Stimulated activated effector memory CD8-positive, alpha-beta T cell treated with anti-CD3 and anti-CD28 coated beads, Interleukin-12 subunit alpha, Interleukin-12 subunit beta, amount 100 ng/mL, for 72 hours (primary cell): ENCODE data around the gene ARID4B.
"Not testable (repeated sequence)": the region's sequence is repeated elsewhere in the genome, so short reads cannot be mapped to it uniquely, and the experiment has no call there.

Source experiments
- ATAC-seq: fragments of 150-1000 bp; cut with Tn5 transposase; 2 replicates; pipeline ENCODE4 v1.10.0; 2021
- DNase-seq, 2 donors: peaks; one replicate each; pipeline ENCODE4 v3.0.0; 2021 to 2022; ENCODE audit warnings: low spot score in 2 of 2
- H3K27ac Mint-ChIP-seq: one replicate; pipeline ENCODE4 v1.8.0; 2022; ENCODE audit warnings: mild to moderate bottlenecking, mixed read lengths
- H3K36me3 Mint-ChIP-seq: one replicate; pipeline ENCODE4 v1.8.0; 2022; ENCODE audit warnings: mild to moderate bottlenecking, mixed read lengths
- H3K4me1 Mint-ChIP-seq: one replicate; pipeline ENCODE4 v1.8.0; 2022; ENCODE audit warnings: mixed read lengths
- H3K4me3 Mint-ChIP-seq: one replicate; pipeline ENCODE4 v1.8.0; 2022; ENCODE audit warnings: mild to moderate bottlenecking, mixed read lengths
- H3K9me3 Mint-ChIP-seq: one replicate; pipeline ENCODE4 v1.8.0; 2022; ENCODE audit warnings: mixed read lengths

Gene ARID4B

GRCh38 chr1:235253219-235253962, 74.6 kb downstream of the ARID4B start:
- Mint-ChIP-seq H3K9me3 (no peaks in the 10 kb centered on the region), H3K4me1 (peaks cover 8% of the 10 kb centered on the region), H3K4me3 (no peak overlapping the region), H3K36me3 (peaks cover 75% of the 10 kb centered on the region), H3K27ac (peak overlapping the region; percentile 30)
- DNase-seq (peak; percentile 22 to 68), ATAC-seq (peak; percentile 88)

- Mint-ChIP-seq H3K27ac (peak overlapping the region; percentile 3), H3K4me3 (no peak overlapping the region), H3K36me3 (peaks cover 81% of the 10 kb centered on the region), H3K9me3 (no peaks in the 10 kb centered on the region), H3K4me1 (peaks cover 14% of the 10 kb centered on the region)
- ATAC-seq = no peak
- no peak for DNase-seq
Observed at GRCh38 chr1:235250430-235250829, 77.5 kb downstream of the ARID4B start.

DNA sequence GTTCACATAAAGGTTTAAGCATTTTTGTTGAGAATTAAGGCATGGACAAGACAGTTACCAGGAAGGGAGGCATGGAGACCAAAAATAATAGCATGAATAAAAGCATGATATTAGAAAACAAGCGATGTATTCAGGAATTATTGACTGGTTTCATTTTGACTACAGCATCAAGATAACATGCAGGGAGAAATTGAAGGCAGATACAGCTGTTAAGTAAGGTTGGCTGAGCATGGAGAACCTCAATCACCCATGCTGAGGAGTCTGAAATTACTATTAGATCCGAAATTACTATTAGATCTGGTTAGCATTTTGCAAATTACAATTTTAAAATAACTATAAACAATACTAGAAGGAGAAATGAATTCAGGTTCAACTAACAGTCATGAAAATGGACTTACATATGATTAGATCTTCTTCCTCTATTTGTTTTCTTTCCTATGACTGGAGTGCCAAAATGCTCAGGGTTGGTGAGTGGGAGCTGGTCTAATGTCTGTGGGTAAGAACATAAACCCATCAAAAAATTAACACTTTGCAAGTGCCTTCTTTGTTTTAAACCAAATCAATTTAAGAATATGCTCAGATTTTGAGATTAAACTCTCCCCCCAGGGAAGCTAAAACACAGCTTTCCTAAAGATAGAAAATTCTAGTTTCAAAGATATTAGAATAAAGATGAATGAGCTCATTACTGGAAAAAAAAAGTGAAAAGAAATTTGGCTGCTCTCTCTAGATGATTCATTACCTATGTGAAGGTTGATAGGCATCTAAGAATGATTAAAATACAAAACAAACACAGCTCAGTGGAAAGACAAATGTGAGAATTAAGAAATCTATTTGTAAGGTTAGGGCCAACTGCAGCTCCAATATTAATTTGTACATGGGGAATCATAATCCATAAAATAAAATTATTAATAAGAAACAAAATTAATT, 81.7 kb downstream of the ARID4B start:
- peaks cover 26% of the 10 kb centered on the region for H3K4me1 Mint-ChIP-seq
- no peak overlapping the region for H3K4me3 Mint-ChIP-seq
- no peaks in the 10 kb centered on the region for H3K9me3 Mint-ChIP-seq
- peaks cover 86% of the 10 kb centered on the region for H3K36me3 Mint-ChIP-seq
- peak overlapping the region; percentile 60 for H3K27ac Mint-ChIP-seq
- DNase-seq (no peak), ATAC-seq (peak; percentile 44)

- H3K4me3 Mint-ChIP-seq = no peak overlapping the region
Observed at GRCh38 chr1:235244974-235245592, 82.9 kb downstream of the ARID4B start.

DNA sequence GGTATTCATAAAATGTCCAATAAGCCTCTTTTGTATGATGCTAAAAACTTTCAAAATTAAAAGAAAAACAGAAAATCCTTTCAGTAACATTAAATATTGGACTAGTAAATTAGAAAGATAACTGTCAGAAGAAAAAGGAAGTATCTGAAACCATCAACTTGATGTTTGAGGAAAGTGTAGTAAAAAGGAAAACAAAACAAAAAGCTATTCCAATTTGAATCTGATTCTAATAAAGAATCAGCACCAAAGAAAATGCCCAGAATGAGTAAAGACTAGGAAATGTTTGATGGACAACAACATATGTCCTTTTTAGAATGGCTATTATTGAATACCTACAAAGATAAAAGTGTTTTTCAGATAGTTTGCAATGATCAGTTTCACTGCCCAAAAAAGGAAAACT, 87.0 kb downstream of the ARID4B start:
- DNase-seq (no peak), ATAC-seq (no peak)
- Mint-ChIP-seq H3K27ac (no peak overlapping the region), H3K36me3 (peaks cover 84% of the 10 kb centered on the region), H3K9me3 (no peaks in the 10 kb centered on the region), H3K4me3 (no peak overlapping the region), H3K4me1 (peaks cover 29% of the 10 kb centered on the region)

More at GRCh38 chr1:235244974-235245592, 82.9 kb downstream of the ARID4B start:
- H3K9me3 Mint-ChIP-seq = no peaks in the 10 kb centered on the region
- H3K4me1 Mint-ChIP-seq = peaks cover 32% of the 10 kb centered on the region
- DNase-seq = no peak
- ATAC-seq = no peak
- no peak overlapping the region for H3K27ac Mint-ChIP-seq
- H3K36me3 Mint-ChIP-seq = peaks cover 84% of the 10 kb centered on the region

GRCh38 chr1:235239851-235240250, 88.1 kb downstream of the ARID4B start:
- DNase-seq = no peak
- H3K4me1 Mint-ChIP-seq = peaks cover 20% of the 10 kb centered on the region
- no peak overlapping the region for H3K27ac Mint-ChIP-seq
- no peak overlapping the region for H3K4me3 Mint-ChIP-seq
- H3K36me3 Mint-ChIP-seq = peaks cover 84% of the 10 kb centered on the region
- no peaks in the 10 kb centered on the region for H3K9me3 Mint-ChIP-seq
- no peak for ATAC-seq

DNA sequence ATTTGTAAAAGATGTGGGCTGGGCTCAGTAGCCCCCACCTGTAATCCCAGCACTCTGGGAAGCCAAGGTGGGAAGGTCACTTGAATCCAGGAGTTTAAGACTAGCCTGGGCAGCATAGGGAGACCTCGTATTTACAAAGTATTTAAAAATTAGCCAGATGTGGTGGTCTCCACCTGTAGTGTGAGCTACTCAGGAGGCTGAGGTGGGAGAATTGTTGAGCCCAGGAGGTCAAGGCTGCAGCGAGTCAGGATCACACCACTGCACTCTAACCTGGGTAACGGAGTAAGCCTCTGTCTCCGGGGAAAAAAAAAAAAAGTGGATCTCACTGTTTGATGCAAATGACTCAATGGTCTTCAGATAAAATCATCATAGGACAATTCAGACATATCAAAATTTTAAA, 89.4 kb downstream of the ARID4B start:
- peaks cover 84% of the 10 kb centered on the region for H3K36me3 Mint-ChIP-seq
- H3K4me1 Mint-ChIP-seq = peaks cover 11% of the 10 kb centered on the region
- no peak for ATAC-seq

GRCh38 chr1:235236128-235236527, 91.9 kb downstream of the ARID4B start:
- Mint-ChIP-seq H3K4me3 (no peak overlapping the region), H3K27ac (peak overlapping the region; percentile 72), H3K36me3 (peaks cover 100% of the 10 kb centered on the region), H3K4me1 (peaks cover 11% of the 10 kb centered on the region), H3K9me3 (no peaks in the 10 kb centered on the region)
- ATAC-seq (no peak), DNase-seq (no peak)

More for the DNA sequence above, 89.4 kb downstream of the ARID4B start:
- DNase-seq = no peak
- Mint-ChIP-seq H3K4me3 (no peak overlapping the region), H3K27ac (peak overlapping the region; percentile 11), H3K9me3 (no peaks in the 10 kb centered on the region)

DNA sequence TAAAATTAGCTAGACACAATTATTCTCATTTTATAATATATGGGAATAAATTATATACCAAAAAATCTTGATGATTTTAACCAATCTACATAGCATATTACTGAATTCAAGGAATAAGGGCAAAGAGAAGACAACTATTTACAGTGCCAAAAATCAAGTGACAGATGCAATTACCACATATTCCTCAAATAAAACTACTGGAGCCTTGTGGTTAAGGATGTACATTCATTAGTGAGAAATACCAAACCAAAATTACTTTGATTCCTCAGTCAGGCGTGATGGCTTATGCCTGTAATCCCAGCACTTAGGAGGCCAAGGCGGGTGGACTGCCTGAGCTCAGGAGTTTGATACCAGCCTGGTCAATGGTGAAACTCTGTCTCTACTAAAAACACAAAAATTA, 98.1 kb downstream of the ARID4B start:
- no peak overlapping the region for H3K27ac Mint-ChIP-seq
- H3K9me3 Mint-ChIP-seq = no peaks in the 10 kb centered on the region
- no peak for ATAC-seq
- DNase-seq = no peak
- peaks cover 100% of the 10 kb centered on the region for H3K36me3 Mint-ChIP-seq
- H3K4me3 Mint-ChIP-seq = no peak overlapping the region
- peaks cover 6% of the 10 kb centered on the region for H3K4me1 Mint-ChIP-seq

DNA sequence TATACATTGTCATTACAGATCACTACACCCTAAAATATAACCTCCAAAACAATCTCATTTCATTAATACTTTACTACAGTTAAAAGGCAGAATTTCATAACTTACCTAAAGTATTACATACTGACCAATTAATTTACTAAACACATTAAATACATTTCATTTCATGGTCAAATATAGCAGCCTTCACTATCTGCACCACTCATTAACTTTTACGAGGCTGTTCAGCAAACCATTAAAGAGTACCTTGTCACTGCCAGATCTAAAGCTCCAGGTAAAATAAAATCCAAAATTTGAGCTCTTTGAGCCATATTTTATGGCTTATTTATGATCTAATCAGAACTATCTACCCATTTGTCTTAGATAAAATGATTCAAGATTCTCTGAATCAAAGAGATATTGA, 100.6 kb downstream of the ARID4B start:
- no peak overlapping the region for H3K27ac Mint-ChIP-seq
- peaks cover 6% of the 10 kb centered on the region for H3K4me1 Mint-ChIP-seq
- peaks cover 100% of the 10 kb centered on the region for H3K36me3 Mint-ChIP-seq
- H3K4me3 Mint-ChIP-seq = no peak overlapping the region
- no peaks in the 10 kb centered on the region for H3K9me3 Mint-ChIP-seq
- ATAC-seq (no peak), DNase-seq (no peak)

- H3K4me3 Mint-ChIP-seq = no peak overlapping the region
- H3K27ac Mint-ChIP-seq = no peak overlapping the region
- peaks cover 100% of the 10 kb centered on the region for H3K36me3 Mint-ChIP-seq
- ATAC-seq (no peak), DNase-seq (no peak)
- H3K9me3 Mint-ChIP-seq = no peaks in the 10 kb centered on the region
- peaks cover 6% of the 10 kb centered on the region for H3K4me1 Mint-ChIP-seq
Observed at GRCh38 chr1:235226933-235227332, 101.0 kb downstream of the ARID4B start.

- DNase-seq (no peak), ATAC-seq (no peak)
- Mint-ChIP-seq H3K36me3 (peaks cover 100% of the 10 kb centered on the region), H3K4me3 (no peak overlapping the region), H3K9me3 (no peaks in the 10 kb centered on the region), H3K4me1 (peaks cover 6% of the 10 kb centered on the region), H3K27ac (no peak overlapping the region)
Observed at GRCh38 chr1:235225299-235225698, 102.7 kb downstream of the ARID4B start.

- DNase-seq (no peak), ATAC-seq (no peak)
- no peaks in the 10 kb centered on the region for H3K9me3 Mint-ChIP-seq
- H3K4me3 Mint-ChIP-seq = no peak overlapping the region
- H3K36me3 Mint-ChIP-seq = peaks cover 100% of the 10 kb centered on the region
- H3K4me1 Mint-ChIP-seq = no peaks in the 10 kb centered on the region
- H3K27ac Mint-ChIP-seq = no peak overlapping the region
Observed at GRCh38 chr1:235221653-235222375, 106.2 kb downstream of the ARID4B start.

- H3K4me3 Mint-ChIP-seq = no peak overlapping the region
- peaks cover 7% of the 10 kb centered on the region for H3K4me1 Mint-ChIP-seq
- H3K9me3 Mint-ChIP-seq = no peaks in the 10 kb centered on the region
- peaks cover 90% of the 10 kb centered on the region for H3K36me3 Mint-ChIP-seq
- DNase-seq (no peak), ATAC-seq (no peak)
- H3K27ac Mint-ChIP-seq = no peak overlapping the region
Observed at GRCh38 chr1:235215453-235215852, 112.5 kb downstream of the ARID4B start.

- H3K36me3 Mint-ChIP-seq = peaks cover 90% of the 10 kb centered on the region
- ATAC-seq, H3K27ac Mint-ChIP-seq, DNase-seq, H3K4me3 Mint-ChIP-seq, H3K4me1 Mint-ChIP-seq, H3K9me3 Mint-ChIP-seq: not testable (repeated sequence)
Observed at GRCh38 chr1:235214962-235215361, 113.0 kb downstream of the ARID4B start.
